Lower leg skin (tissue), 3 donors: ENCODE results near the gene DGUOK.

Experiments
- CTCF ChIP-seq, 3 donors: fragments of 450-650 bp; IDR thresholded peaks; one replicate each; pipeline ENCODE4 v1.5.1; 2016; ENCODE audit warnings: antibody characterized with exemption in 3 of 3, mild to moderate bottlenecking in 3 of 3, moderate library complexity in 2 of 3
- POLR2A ChIP-seq, 2 donors: fragments of 450-650 bp; IDR thresholded peaks; one replicate each; pipeline ENCODE4 v1.6.1; 2016 to 2017; ENCODE audit warnings: antibody characterized with exemption in 2 of 2, mild to moderate bottlenecking in 1 of 2, moderate library complexity in 1 of 2

- TF ChIP-seq POLR2A (IDR thresholded peaks at IDR 0.05) (no peak), CTCF (IDR thresholded peaks at IDR 0.05) (no peak)
Observed at GRCh38 chr2:73895473-73895872, 31.2 kb upstream of the DGUOK start.
